Smooth muscle cell (in vitro differentiated cells): ENCODE measurements around the gene PIH1D1. TPM values are rescaled to one million over a fixed set of nuclear protein-coding genes. Genes with fewer than 3 reads are reported as not detected.
"Not testable (repeated sequence)": the region's sequence is repeated elsewhere in the genome, so short reads cannot be mapped to it uniquely, and the experiment has no call there.

Experiments used
- DNase-seq: peaks from one replicate; lab custom pipeline; 2025; ENCODE audit not compliant: unreplicated experiment; lab: John Stamatoyannopoulos, UW
- H2AFZ ChIP-seq: fragments of 200-600 bp; sonication (generic); 2 replicates; pipeline ENCODE4 v1.6.0; 2016; ENCODE audit warnings: antibody characterized with exemption, low read depth, mild to moderate bottlenecking
- H3F3A ChIP-seq: fragments of 200-600 bp; sonication (generic); 2 replicates; pipeline ENCODE4 v1.6.0; 2017; ENCODE audit warnings: antibody characterized with exemption, low read depth
- H3K27ac ChIP-seq: fragments of 200-600 bp; sonication (generic); 2 replicates; pipeline ENCODE4 v1.5.1; 2016; ENCODE audit warnings: low read depth, mild to moderate bottlenecking
- H3K27me3 ChIP-seq: fragments of 200-600 bp; sonication (generic); 2 replicates; pipeline ENCODE4 v1.6.1; 2016; ENCODE audit warnings: low read depth, mild to moderate bottlenecking
- H3K36me3 ChIP-seq: fragments of 200-600 bp; sonication (generic); 2 replicates; pipeline ENCODE4 v1.5.1; 2016; ENCODE audit warnings: low read depth
- H3K4me1 ChIP-seq: fragments of 200-600 bp; sonication (generic); 2 replicates; pipeline ENCODE4 v1.5.1; 2016; ENCODE audit warnings: low read depth
- H3K4me2 ChIP-seq: fragments of 200-600 bp; sonication (generic); 2 replicates; pipeline ENCODE4 v1.6.0; 2016; ENCODE audit warnings: mild to moderate bottlenecking
- H3K4me3 ChIP-seq: fragments of 200-600 bp; sonication (generic); 2 replicates; pipeline ENCODE4 v1.5.1; 2016; ENCODE audit warnings: mild to moderate bottlenecking
- H3K79me2 ChIP-seq: fragments of 200-600 bp; sonication (generic); 2 replicates; pipeline ENCODE4 v1.6.0; 2016; ENCODE audit warnings: low read depth, mild to moderate bottlenecking
- H3K9ac ChIP-seq: fragments of 200-600 bp; sonication (generic); 2 replicates; pipeline ENCODE4 v1.6.0; 2016; ENCODE audit warnings: low read depth
- H3K9me3 ChIP-seq: fragments of 200-600 bp; sonication (generic); replicated peaks from 2 replicates; pipeline ENCODE4 v1.5.1; 2016; ENCODE audit warnings: low read depth
- H4K20me1 ChIP-seq: fragments of 200-600 bp; sonication (generic); 2 replicates; pipeline ENCODE4 v1.6.0; 2016; ENCODE audit warnings: low read depth
- CTCF ChIP-seq: fragments of 200-600 bp; sonication (generic); IDR thresholded peaks from 2 replicates; pipeline ENCODE4 v1.5.1; 2017; ENCODE audit warnings: borderline replicate concordance, mild to moderate bottlenecking, antibody characterized with exemption; ENCODE audit not compliant: insufficient read depth, poor library complexity, severe bottlenecking
- WGBS: methylation state at CpG from one replicate; pipeline ENCODE4 v1.1.7; 2016; ENCODE audit warnings: low lambda C conversion rate; 5-methylcytosine and 5-hydroxymethylcytosine counted together
- polyA plus RNA-seq: library from polyadenylated mRNA; unstranded; fragments of >200 nt; fragmentation: Nextera tagmentation; extraction: Ambion mirVana; gene quantifications from 2 replicates; pipeline ENCODE4 v1.2.1, GENCODE V29; 2016
- total RNA-seq: library from RNA; depleted of rRNA; stranded (reverse); fragments of >200 nt; gene quantifications from 2 replicates; pipeline ENCODE4 v1.2.3, GENCODE V29; 2014

The PIH1D1 gene
- total and polyA plus RNA-seq, 2 experiments from 2014 or later = 77.1 to 89.8 TPM

- TF ChIP-seq CTCF = no peak
- H3K9me3 ChIP-seq = no peaks in the 10 kb centered on the region
- whole genome bisulfite sequencing = 96% methylated on average over 10 of the region's 12 CpGs
Measured at GRCh38 chr19:49462492-49462891, 10.9 kb upstream of the PIH1D1 start.

GRCh38 chr19:49461656-49462055, 10.0 kb upstream of the PIH1D1 start:
- H3K9me3 ChIP-seq = no peaks in the 10 kb centered on the region
- H3K27ac ChIP-seq = no peak overlapping the region
- H3K4me3 ChIP-seq = no peak overlapping the region
- TF ChIP-seq CTCF = no peak
- H3K4me1 ChIP-seq = no peaks in the 10 kb centered on the region
- H3K79me2 ChIP-seq = no peaks in the 10 kb centered on the region
- no peak overlapping the region for H3K9ac ChIP-seq
- DNase-seq = no peak
- no peak overlapping the region for H2AFZ ChIP-seq
- H3F3A ChIP-seq = no peaks in the 10 kb centered on the region
- no peaks in the 10 kb centered on the region for H3K36me3 ChIP-seq
- H3K27me3 ChIP-seq = no peaks in the 10 kb centered on the region
- no peaks in the 10 kb centered on the region for H4K20me1 ChIP-seq
- 97% methylated on average over 37 of the region's 37 CpGs for WGBS
- H3K4me2 ChIP-seq = no peak overlapping the region

More at GRCh38 chr19:49462492-49462891, 10.9 kb upstream of the PIH1D1 start:
- Histone ChIP-seq H2AFZ (no peak overlapping the region), H3K4me3 (no peak overlapping the region), H3K4me1 (no peaks in the 10 kb centered on the region), H3K79me2 (no peaks in the 10 kb centered on the region), H4K20me1 (no peaks in the 10 kb centered on the region), H3K4me2 (no peak overlapping the region), H3K27me3 (no peaks in the 10 kb centered on the region), H3F3A (no peaks in the 10 kb centered on the region), H3K9ac (no peak overlapping the region), H3K27ac (no peak overlapping the region), H3K36me3 (no peaks in the 10 kb centered on the region)
- no peak for DNase-seq

GRCh38 chr19:49461130-49461529, 9.5 kb upstream of the PIH1D1 start:
- not testable (repeated sequence) for H3K27me3 ChIP-seq, H2AFZ ChIP-seq, H3K9me3 ChIP-seq, H3K36me3 ChIP-seq, H3F3A ChIP-seq, H3K9ac ChIP-seq, H3K4me2 ChIP-seq, H3K4me1 ChIP-seq, H3K27ac ChIP-seq, H3K79me2 ChIP-seq, H4K20me1 ChIP-seq, H3K4me3 ChIP-seq, DNase-seq
- WGBS = no CpG with 5 or more reads among the region's 1 CpG

- Histone ChIP-seq H3K79me2 (no peaks in the 10 kb centered on the region), H4K20me1 (no peaks in the 10 kb centered on the region), H3K27me3 (no peaks in the 10 kb centered on the region), H3K9ac (no peak overlapping the region), H2AFZ (no peak overlapping the region), H3K9me3 (no peaks in the 10 kb centered on the region), H3K36me3 (no peaks in the 10 kb centered on the region), H3F3A (no peaks in the 10 kb centered on the region), H3K27ac (no peak overlapping the region), H3K4me3 (no peak overlapping the region), H3K4me1 (peaks cover under 1% of the 10 kb centered on the region), H3K4me2 (no peak overlapping the region)
- no peak for TF ChIP-seq CTCF
- WGBS = 89% methylated on average over 12 of the region's 12 CpGs
- no peak for DNase-seq
Measured at GRCh38 chr19:49459388-49459787, 7.8 kb upstream of the PIH1D1 start.
